ENCODE data around the gene MELK.

Gene MELK

GRCh38 chr9:36584620-36585460, 12.1 kb downstream of the MELK start:
- no peak for DNase-seq

- no peak for DNase-seq
Observed at GRCh38 chr9:36590231-36590630, 17.5 kb downstream of the MELK start.

- DNase-seq = no peak
Observed at GRCh38 chr9:36592801-36593583, 20.3 kb downstream of the MELK start.

GRCh38 chr9:36594213-36594612, 21.5 kb downstream of the MELK start:
- DNase-seq = no peak

- DNase-seq = no peak
Observed at GRCh38 chr9:36597412-36598178, 24.9 kb downstream of the MELK start.

- DNase-seq = no peak
Observed at GRCh38 chr9:36598273-36598672, 25.6 kb downstream of the MELK start.

GRCh38 chr9:36603006-36603405, 30.3 kb downstream of the MELK start:
- no peak for DNase-seq

GRCh38 chr9:36609306-36609705, 36.6 kb downstream of the MELK start:
- no peak for DNase-seq

GRCh38 chr9:36622121-36622520, 49.4 kb downstream of the MELK start:
- DNase-seq = no peak

- no peak for DNase-seq
Observed at GRCh38 chr9:36623280-36623679, 50.6 kb downstream of the MELK start.

GRCh38 chr9:36625006-36625615, 52.4 kb downstream of the MELK start:
- no peak for DNase-seq

- no peak for DNase-seq
Observed at GRCh38 chr9:36632892-36633291, 60.2 kb downstream of the MELK start.

GRCh38 chr9:36637491-36638270, 65.0 kb downstream of the MELK start:
- no peak for DNase-seq

GRCh38 chr9:36640771-36641381, 68.2 kb downstream of the MELK start:
- DNase-seq = no peak

GRCh38 chr9:36642817-36643216, 70.1 kb downstream of the MELK start:
- DNase-seq = no peak

GRCh38 chr9:36656842-36657241, 84.1 kb downstream of the MELK start:
- no peak for DNase-seq

- DNase-seq = no peak
Observed at GRCh38 chr9:36659500-36659899, 86.8 kb downstream of the MELK start.

- DNase-seq = no peak
Observed at GRCh38 chr9:36664806-36665205, 92.1 kb downstream of the MELK start.

GRCh38 chr9:36665387-36665786, 92.7 kb downstream of the MELK start:
- DNase-seq = no peak

- no peak for DNase-seq
Observed at GRCh38 chr9:36665921-36666431, 93.3 kb downstream of the MELK start.

- no peak for DNase-seq
Observed at GRCh38 chr9:36671561-36671960, 98.9 kb downstream of the MELK start.

All from activated CD8-positive, alpha-beta memory T cell treated with anti-CD3 and anti-CD28 coated beads for 24 hours (primary cell).